CD4-positive, alpha-beta T cell (primary cell): Measurements from ENCODE around the gene LPP. TPM values are rescaled to one million over a fixed set of nuclear protein-coding genes. Genes with fewer than 3 reads are reported as not detected.

Experiments
- ATAC-seq: fragments of 200-7000 bp; cut with Tn5 transposase; one replicate; pipeline ENCODE4 v1.10.0; 2022; ENCODE audit warnings: mild to moderate bottlenecking; ENCODE audit not compliant: poor library complexity
- CTCF ChIA-PET: fragments of 350-600 bp; sonication (Branson Sonifier 250); formaldehyde crosslinking; loops from one replicate; lab custom pipeline; 2021; ENCODE audit warnings: antibody characterized with exemption, inconsistent platforms; lab: Charles Lee
- POLR2A ChIA-PET: fragments of 350-600 bp; sonication (Branson Sonifier 250); formaldehyde crosslinking; loops from one replicate; lab custom pipeline; 2021; ENCODE audit warnings: antibody characterized with exemption, inconsistent platforms; lab: Charles Lee
- DNase-seq, 14 experiments: peaks; one replicate each; pipeline ENCODE4 v3.0.0-alpha.2; 2013 to 2020; ENCODE audit warnings: mixed read lengths in 2 of 14
- H3K27ac ChIP-seq, 2 donors: one replicate each; pipeline versions ENCODE4 v1.5.1 to v1.7.0; 2013; ENCODE audit warnings: low read length in 2 of 2, low read depth in 1 of 2, mild to moderate bottlenecking in 1 of 2
- H3K27me3 ChIP-seq, 2 experiments: 1 replicate in 1 of 2; 2 replicates in 1 of 2; pipeline versions ENCODE4 v1.6.1 to v1.7.0; 2013; ENCODE audit warnings: low read length in 2 of 2, control low read depth in 1 of 2, mild to moderate bottlenecking in 1 of 2, moderate library complexity in 1 of 2; ENCODE audit not compliant: insufficient read depth in 2 of 2, control insufficient read depth in 1 of 2
- H3K36me3 ChIP-seq: one replicate; pipeline ENCODE4 v1.6.1; 2013; ENCODE audit warnings: low read length, control low read depth; ENCODE audit not compliant: insufficient read depth
- H3K4me1 ChIP-seq: one replicate; pipeline ENCODE4 v1.6.1; 2013; ENCODE audit warnings: low read length, control low read depth; ENCODE audit not compliant: insufficient read depth
- H3K4me3 ChIP-seq: one replicate; pipeline ENCODE4 v1.5.1; 2013; ENCODE audit warnings: mild to moderate bottlenecking, low read length, moderate library complexity
- H3K9me3 ChIP-seq, 2 experiments: 1 replicate in 1 of 2; 2 replicates in 1 of 2; pipeline versions ENCODE4 v1.6.1 to v1.7.0; 2013; ENCODE audit warnings: low read length in 2 of 2, mild to moderate bottlenecking in 2 of 2, control low read depth in 1 of 2, moderate library complexity in 1 of 2; ENCODE audit not compliant: control insufficient read depth in 1 of 2, insufficient read depth in 1 of 2
- H3K27ac Mint-ChIP-seq: one replicate; pipeline ENCODE4 v1.8.0; 2020; ENCODE audit warnings: mixed read lengths
- H3K27me3 Mint-ChIP-seq: one replicate; pipeline ENCODE4 v1.8.0; 2021; ENCODE audit warnings: mixed read lengths
- H3K36me3 Mint-ChIP-seq: one replicate; pipeline ENCODE4 v1.8.0; 2021; ENCODE audit warnings: low read depth, mixed read lengths
- H3K4me1 Mint-ChIP-seq: one replicate; pipeline ENCODE4 v1.8.0; 2021; ENCODE audit warnings: low read depth, mixed read lengths
- H3K4me3 Mint-ChIP-seq: one replicate; pipeline ENCODE4 v1.8.0; 2020; ENCODE audit warnings: mild to moderate bottlenecking, mixed read lengths
- H3K9me3 Mint-ChIP-seq: one replicate; pipeline ENCODE4 v1.8.0; 2020; ENCODE audit warnings: mixed read lengths
- intact Hi-C, 2 experiments: fragments of 100-400 bp; cut with DNase I in 1 of 2; cut with micrococcal nuclease in 1 of 2; formaldehyde crosslinking; loops; one replicate each; pipeline versions ENCODE4 v1.15.1 to v1.9.0; 2023 to 2025; cut with DNase I, micrococcal nuclease
- total RNA-seq, 174 experiments: library from RNA in 2 of 174; stranded (reverse) in 2 of 174; gene quantifications; one replicate each; pipeline ENCODE4 v1.2.3 and lab custom pipeline; 2021 to 2026
- TF ChIP-seq, protein P1 (sequence below): fragments of 200-600 bp; IDR thresholded peaks from one replicate; pipeline ENCODE4 v1.8.0; 2022; ENCODE audit warnings: antibody characterized with exemption, mild to moderate bottlenecking

The LPP gene
- total RNA-seq, 2 experiments from 2014 or later, result 45.6 to 45.9 TPM

DNA sequence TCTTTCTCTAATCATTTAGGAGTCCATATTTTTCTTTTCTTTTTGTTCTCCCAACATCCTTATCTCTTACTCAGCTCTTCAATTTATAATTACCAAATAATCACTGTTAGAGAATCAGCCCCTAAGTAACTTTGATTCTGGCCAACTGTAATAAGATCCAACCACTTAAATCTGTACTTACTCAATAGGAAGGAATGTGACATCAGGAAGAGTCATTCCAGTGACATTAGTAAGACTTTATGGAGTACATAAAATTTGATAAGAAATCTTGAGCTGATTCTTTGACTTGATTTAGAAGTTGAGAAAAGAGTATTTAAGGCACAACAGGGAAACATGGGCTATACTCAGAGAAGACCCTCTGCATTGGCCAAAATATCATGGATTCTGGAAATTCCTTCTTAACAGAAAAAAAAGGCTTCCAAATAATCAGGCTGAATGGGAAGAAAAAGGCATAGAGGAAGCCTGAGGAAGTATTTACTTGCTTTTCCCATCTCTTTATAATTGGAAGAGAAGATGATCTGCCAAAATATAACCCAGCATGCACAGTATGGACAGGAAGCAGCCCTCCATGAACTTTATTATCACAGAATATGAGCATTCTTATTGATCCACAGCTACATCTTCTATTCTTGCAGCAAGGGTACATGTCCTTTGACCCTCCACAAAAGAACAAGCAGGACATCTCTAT is 728.1 kb downstream of the LPP start:
- intact Hi-C loops, result no loop called here
- ATAC-seq (no peak), DNase-seq (no peak)
- ChIA-PET POLR2A (no interaction called here), CTCF (no interaction called here)
- TF ChIP-seq, protein P1, sequence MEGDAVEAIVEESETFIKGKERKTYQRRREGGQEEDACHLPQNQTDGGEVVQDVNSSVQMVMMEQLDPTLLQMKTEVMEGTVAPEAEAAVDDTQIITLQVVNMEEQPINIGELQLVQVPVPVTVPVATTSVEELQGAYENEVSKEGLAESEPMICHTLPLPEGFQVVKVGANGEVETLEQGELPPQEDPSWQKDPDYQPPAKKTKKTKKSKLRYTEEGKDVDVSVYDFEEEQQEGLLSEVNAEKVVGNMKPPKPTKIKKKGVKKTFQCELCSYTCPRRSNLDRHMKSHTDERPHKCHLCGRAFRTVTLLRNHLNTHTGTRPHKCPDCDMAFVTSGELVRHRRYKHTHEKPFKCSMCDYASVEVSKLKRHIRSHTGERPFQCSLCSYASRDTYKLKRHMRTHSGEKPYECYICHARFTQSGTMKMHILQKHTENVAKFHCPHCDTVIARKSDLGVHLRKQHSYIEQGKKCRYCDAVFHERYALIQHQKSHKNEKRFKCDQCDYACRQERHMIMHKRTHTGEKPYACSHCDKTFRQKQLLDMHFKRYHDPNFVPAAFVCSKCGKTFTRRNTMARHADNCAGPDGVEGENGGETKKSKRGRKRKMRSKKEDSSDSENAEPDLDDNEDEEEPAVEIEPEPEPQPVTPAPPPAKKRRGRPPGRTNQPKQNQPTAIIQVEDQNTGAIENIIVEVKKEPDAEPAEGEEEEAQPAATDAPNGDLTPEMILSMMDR, result no peak
- Histone ChIP-seq H3K4me3 (no peak overlapping the region), H3K36me3 (no peaks in the 10 kb centered on the region), H3K27ac (no peak overlapping the region), H3K27me3 (no peaks in the 10 kb centered on the region), H3K9me3 (no peaks in the 10 kb centered on the region), H3K4me1 (no peaks in the 10 kb centered on the region)
- no peak overlapping the region for H3K4me3 Mint-ChIP-seq
- no peak overlapping the region for H3K27ac Mint-ChIP-seq
- no peaks in the 10 kb centered on the region for H3K4me1 Mint-ChIP-seq
- no peaks in the 10 kb centered on the region for H3K9me3 Mint-ChIP-seq
- H3K27me3 Mint-ChIP-seq, result no peaks in the 10 kb centered on the region
- H3K36me3 Mint-ChIP-seq, result peaks cover 40% of the 10 kb centered on the region

DNA sequence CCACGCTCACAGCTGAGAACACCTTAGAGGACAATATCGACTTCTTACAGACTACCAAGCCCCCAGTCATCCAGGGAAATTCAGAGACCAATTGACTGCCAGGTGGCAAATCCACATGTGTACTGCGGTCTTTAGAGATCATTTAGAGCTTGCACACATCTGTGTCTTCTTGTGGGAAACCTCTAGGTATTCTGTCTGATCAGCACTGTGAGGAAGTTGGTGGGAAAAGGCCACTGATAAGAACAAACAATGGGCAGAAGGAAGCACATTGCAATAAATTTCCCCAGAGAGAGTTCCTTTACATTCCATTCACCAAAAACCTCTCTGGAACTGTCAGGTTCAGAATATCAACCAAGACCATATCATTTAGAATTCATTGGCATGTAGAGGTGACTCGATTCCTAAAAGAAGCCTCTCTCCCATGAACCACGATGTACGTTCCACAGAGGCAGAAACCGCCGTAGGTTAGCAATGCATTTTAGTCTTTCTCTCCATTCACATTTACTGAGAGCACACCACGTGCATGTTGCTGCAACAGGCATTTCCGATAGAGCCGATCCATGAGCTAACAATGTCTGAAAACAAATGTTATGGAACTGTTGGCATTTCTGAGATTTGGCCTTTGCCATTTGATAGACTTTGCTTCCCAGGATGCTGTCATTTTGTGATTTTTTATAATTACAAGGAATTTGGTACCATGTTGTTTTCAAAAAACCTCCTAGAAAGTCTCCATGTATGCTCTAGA is 730.5 kb downstream of the LPP start:
- no peaks in the 10 kb centered on the region for H3K27me3 ChIP-seq
- no peak for ATAC-seq
- H3K9me3 ChIP-seq, result no peaks in the 10 kb centered on the region
- no peak overlapping the region for H3K4me3 ChIP-seq
- Mint-ChIP-seq H3K4me3 (no peak overlapping the region), H3K27me3 (no peaks in the 10 kb centered on the region), H3K4me1 (no peaks in the 10 kb centered on the region), H3K9me3 (no peaks in the 10 kb centered on the region), H3K27ac (no peak overlapping the region), H3K36me3 (peaks cover 22% of the 10 kb centered on the region)
- H3K27ac ChIP-seq, result no peak overlapping the region
- H3K4me1 ChIP-seq, result no peaks in the 10 kb centered on the region
- DNase-seq, result no peak
- intact Hi-C loops, result no loop called here
- CTCF ChIA-PET, result no interaction called here
- POLR2A ChIA-PET, result no interaction called here
- TF ChIP-seq, protein P1, result no peak
- H3K36me3 ChIP-seq, result no peaks in the 10 kb centered on the region

DNA sequence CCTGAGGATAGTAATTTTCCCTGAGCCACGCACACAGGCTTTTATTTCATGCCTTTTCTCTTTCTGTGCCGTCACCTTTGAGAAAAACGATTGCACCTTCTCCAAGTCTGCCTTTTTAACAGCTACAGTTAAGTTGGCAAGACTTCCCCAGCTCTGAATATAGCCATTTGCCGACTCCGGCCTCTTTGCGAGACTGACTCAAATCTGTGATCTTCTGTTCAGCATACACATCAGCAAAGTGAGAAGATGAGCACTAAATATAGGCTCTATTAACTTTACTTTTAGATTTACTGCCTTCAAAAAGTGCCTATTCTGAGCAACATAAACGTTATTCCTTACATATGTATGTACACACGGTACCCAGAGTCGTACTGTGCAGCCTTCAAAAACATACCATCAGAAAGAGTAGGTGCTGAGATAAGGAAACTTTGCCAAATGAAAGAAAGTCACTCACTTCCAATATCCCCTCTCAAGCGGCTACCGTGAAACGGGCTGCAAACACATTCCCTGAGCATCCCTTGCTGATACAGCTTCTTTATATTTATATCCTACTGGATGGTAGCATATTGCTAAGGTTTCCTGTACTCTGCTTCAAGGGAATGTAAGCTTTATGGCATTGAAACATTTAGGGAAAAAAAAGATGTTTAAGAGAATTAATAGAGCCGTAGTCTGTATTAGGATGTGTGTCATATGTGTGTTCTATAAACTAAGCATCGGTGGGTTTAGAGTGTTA is 734.5 kb downstream of the LPP start:
- ATAC-seq (no peak), DNase-seq (no peak)
- CTCF ChIA-PET, result no interaction called here
- Mint-ChIP-seq H3K27ac (no peak overlapping the region), H3K9me3 (no peaks in the 10 kb centered on the region), H3K4me3 (no peak overlapping the region), H3K4me1 (no peaks in the 10 kb centered on the region), H3K36me3 (peaks cover 8% of the 10 kb centered on the region), H3K27me3 (no peaks in the 10 kb centered on the region)
- H3K27ac ChIP-seq, result no peak overlapping the region
- no peak overlapping the region for H3K4me3 ChIP-seq
- TF ChIP-seq, protein P1, result no peak
- H3K4me1 ChIP-seq, result no peaks in the 10 kb centered on the region
- H3K9me3 ChIP-seq, result no peaks in the 10 kb centered on the region
- no peaks in the 10 kb centered on the region for H3K27me3 ChIP-seq
- POLR2A ChIA-PET, result no interaction called here
- intact Hi-C loops, result no loop called here
- no peaks in the 10 kb centered on the region for H3K36me3 ChIP-seq
